Middle frontal gyrus (tissue), 1 donor: ENCODE data around the gene CLEC6A.
"Not testable (repeated sequence)": the region's sequence is repeated elsewhere in the genome, so short reads cannot be mapped to it uniquely, and the experiment has no call there.

Experiments used
- DNase-seq: peaks from one replicate; pipeline ENCODE4 v3.0.0-alpha.2; 2015; ENCODE audit warnings: low spot score; ENCODE audit errors: extremely low spot score

Gene CLEC6A

DNA sequence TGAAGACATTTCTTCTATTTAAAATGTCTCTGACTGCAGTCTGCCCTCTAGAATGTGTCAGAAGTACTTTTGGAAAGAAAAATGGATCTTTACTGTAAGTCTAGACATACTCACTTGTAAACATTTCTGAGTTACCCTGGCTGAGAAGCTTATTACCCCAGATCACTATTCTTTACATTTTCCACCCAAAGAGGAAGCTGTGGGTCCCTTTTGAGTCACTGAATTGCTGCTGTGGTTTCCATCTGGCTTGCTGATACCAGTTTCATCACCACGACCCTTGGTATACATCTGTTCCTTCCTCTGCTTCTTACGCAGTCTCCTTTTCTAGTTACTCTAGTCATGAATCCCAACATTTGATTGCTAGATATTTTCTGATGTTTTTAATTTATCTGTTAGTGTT is 37.3 kb downstream of the CLEC6A start:
- no peak for DNase-seq

- DNase-seq, result not testable (repeated sequence)
Observed at GRCh38 chr12:8495671-8496070, 39.9 kb downstream of the CLEC6A start.

DNA sequence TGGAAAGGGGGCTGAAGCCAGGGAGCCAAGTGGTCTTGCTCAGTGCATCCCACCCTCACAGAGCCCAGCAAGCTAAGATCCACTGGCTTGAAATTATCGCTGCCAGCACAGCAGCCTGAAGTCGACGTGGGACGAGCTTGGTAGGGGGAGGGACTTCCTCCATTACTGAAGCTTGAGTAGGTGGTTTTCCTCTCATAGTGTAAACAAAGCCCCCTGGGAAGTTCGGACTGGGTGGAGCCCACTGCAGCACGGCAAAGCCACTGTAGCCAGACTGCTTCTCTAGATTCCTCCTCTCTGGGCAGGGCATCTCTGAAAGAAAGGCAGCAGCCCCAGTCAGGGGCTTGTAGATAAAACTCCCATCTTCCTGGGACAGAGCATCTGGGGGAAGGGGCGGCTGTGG is 40.3 kb downstream of the CLEC6A start:
- not testable (repeated sequence) for DNase-seq

GRCh38 chr12:8499616-8500015 is 43.9 kb downstream of the CLEC6A start:
- DNase-seq, result no peak

- no peak for DNase-seq
Observed at GRCh38 chr12:8501720-8502119, 46.0 kb downstream of the CLEC6A start.

- DNase-seq, result no peak
Observed at GRCh38 chr12:8504351-8504750, 48.6 kb downstream of the CLEC6A start.

- no peak for DNase-seq
Observed at GRCh38 chr12:8507596-8507995, 51.8 kb downstream of the CLEC6A start.

DNA sequence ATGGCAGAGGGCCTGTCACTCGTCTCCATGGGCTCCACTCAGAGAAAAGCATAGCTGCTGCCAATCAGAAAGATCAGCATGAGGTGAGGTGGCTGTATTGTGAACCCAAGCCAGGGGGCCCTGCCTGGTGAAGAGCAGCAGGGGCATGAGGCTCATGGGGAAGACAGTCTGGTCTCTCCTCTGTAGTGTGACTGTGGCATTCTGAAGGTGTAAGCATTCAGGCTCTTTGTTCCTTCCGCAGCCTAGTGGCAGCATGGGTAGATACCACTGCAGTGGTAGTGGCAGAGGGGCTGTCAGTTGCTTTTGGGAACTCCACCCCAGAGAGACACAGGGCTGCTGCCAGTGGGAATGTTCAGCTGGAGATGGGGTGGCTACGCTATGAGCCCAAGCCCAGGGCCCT is 52.5 kb downstream of the CLEC6A start:
- DNase-seq, result no peak

DNA sequence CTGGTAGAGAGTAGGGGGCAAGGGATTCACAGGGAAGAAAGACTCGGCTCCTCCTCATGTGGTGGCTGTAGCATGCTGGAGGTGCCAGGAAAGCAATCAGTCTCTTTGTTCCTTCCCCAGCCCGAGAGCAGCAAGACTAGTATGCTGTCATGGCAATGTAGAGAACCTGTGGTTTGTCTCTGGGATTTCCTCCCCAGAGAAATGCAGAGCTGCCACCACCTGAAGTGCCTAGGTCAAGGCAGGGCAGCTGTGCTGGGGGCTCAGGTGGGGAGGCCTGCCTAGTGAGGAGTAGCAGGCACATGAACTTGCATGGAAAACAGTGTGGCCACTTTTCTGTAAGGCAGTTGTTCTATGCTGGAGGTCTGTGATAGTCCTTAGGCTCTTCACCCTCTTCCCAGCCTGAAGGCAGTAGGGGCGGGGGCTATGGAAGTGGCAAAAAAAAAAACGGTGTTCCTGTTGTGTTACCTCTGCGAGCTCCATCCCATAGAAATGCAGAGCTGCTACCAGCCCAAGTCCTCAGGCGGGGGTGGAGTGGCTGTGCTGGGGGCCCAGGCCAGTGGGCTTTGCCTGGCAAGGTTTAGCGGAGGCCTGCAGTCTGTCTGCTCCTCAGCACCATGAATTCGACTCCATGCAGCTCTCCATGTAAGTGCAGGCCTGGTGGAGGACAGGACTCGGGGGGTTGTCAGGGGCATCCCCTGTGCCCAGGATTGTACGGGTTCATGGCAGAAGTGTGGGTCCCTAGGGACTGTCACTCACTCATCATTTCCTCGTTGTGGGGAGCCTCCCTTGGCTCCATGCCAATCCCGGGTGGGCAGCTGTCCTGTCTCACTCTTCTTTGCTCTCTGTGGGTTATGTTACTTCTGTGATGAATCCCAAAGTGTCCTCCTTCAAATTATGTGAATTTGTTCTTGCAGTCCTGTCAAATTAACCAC is 53.4 kb downstream of the CLEC6A start:
- no peak for DNase-seq

DNA sequence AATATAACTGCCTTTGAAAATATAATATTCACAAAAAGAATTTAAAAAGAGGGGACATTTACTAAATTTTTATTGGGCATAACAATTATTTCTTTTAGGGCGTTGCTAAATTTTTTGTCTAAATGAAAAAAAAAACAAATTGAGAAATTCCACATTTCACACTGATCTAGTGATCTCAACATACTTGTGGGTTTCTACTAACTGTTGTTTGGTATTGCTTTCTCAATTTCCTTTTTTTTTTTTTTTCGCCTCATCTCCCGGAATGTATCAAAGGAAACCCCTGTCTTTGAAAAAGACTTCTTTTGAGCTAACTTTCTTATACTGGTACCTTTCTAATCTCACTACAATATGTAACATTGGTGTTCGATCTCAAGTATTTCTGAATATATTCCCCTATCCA is 57.5 kb downstream of the CLEC6A start, which contains the start of gene CLEC4D:
TSS of gene CLEC4D (plus strand) at position 248 of the 400 bp plus-strand sequence. CDS start 230 bp downstream, outside the sequence.
- no peak for DNase-seq

- DNase-seq, result no peak
Observed at GRCh38 chr12:8517971-8518370, 62.2 kb downstream of the CLEC6A start.

GRCh38 chr12:8519171-8519570 is 63.4 kb downstream of the CLEC6A start:
- no peak for DNase-seq

DNA sequence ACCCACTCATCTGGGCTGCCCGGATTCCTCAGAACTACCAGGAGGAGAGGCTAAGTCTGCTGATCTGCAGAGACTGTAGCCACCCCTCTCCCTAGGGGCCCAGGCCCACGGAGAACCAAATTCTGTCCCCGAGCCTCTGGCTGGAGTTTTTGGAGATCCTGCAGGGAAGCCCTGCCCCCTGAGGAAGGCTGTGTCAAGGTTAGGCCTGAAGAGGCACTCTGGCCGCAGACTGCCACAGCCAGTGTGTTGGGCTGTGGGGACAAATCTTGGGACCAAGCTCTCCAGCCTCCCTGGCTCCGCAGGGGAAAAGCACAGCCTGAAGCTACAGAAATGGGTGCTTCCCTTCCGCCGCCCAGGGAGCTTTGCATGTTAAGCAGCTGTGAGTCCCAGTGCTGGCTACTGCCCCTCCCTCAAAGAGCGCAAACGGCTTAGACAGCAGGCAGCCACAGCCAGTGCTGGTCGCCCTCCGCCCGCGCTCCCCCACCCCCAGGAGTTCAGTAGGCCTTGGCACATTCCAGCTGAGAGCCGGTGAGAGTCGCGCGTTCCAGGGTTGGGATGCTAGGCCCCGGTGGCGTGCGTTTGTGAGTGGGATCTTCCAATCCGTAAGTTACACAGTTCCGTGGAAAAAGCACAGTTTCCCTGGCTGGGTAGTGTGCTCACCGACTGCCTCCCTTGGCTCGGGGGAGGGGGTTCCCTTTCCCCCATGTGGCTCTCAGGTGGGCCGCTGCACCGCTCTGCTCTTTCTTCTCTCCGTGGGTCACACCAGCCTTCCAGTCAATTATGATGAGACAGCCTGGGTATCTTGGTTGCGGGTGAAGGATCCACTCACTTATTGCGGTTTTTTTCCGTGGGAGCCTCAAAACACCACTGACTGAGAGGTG is 71.7 kb downstream of the CLEC6A start:
- DNase-seq, result no peak
